GM12878 (cell line): Measurements from ENCODE around the gene GAREM2. TPM values are rescaled to one million over a fixed set of nuclear protein-coding genes. Genes with fewer than 3 reads are reported as not detected.
"Not testable (repeated sequence)": the region's sequence is repeated elsewhere in the genome, so short reads cannot be mapped to it uniquely, and the experiment has no call there.

Experiments
- ATAC-seq: fragments of 200-7000 bp; cut with Tn5 transposase; 3 replicates; pipeline ENCODE4 v1.9.1; 2020; ENCODE audit warnings: mild to moderate bottlenecking, moderate library complexity
- BruUV-seq: library from RNA; stranded (reverse); fragments of 400-500 nt; replicated peaks from 2 replicates; lab custom pipeline; 2021; lab: Mats Ljungman, UMichigan
- CTCF ChIA-PET: fragments of 300-600 bp; sonication (Branson Sonifier 250); formaldehyde crosslinking; extraction: SDS; loops from one replicate; lab custom pipeline; 2021; ENCODE audit warnings: inconsistent platforms; lab: Yijun Ruan, JAX
- POLR2A ChIA-PET: fragments of 350-600 bp; formaldehyde crosslinking; extraction: SDS; loops from one replicate; lab custom pipeline; 2021; ENCODE audit warnings: inconsistent platforms; lab: Charles Lee
- RAD21 ChIA-PET: fragments of 300-600 bp; sonication (Branson Sonifier 250); formaldehyde crosslinking; loops from one replicate; lab custom pipeline; 2023; ENCODE audit warnings: antibody characterized with exemption; ENCODE audit not compliant: unreplicated experiment; lab: Charles Lee
- SMC1A ChIA-PET: fragments of 300-600 bp; sonication (Branson Sonifier 250); formaldehyde crosslinking; loops from one replicate; lab custom pipeline; 2023; ENCODE audit not compliant: unreplicated experiment, uncharacterized antibody; lab: Charles Lee
- DNase-seq: peaks from one replicate; pipeline ENCODE4 v3.0.0-alpha.2; 2011; ENCODE audit warnings: low read depth, low spot score
- FAIRE-seq: peaks from 3 replicates; lab custom pipeline; 2011; peaks lifted over from hg19 to GRCh38; lab: Jason Lieb, UNC
- H2AFZ ChIP-seq: 2 replicates; pipeline ENCODE4 v1.6.0; 2011; ENCODE audit warnings: low read depth, low read length, control low read depth; ENCODE audit not compliant: control insufficient read depth
- H3K27ac ChIP-seq: 2 replicates; pipeline ENCODE4 v1.5.1; 2011; ENCODE audit warnings: control low read depth; ENCODE audit not compliant: control insufficient read depth, insufficient read depth
- H3K27me3 ChIP-seq, 2 experiments: replicated peaks in 1 of 2; 2 replicates each; pipeline versions ENCODE4 v1.6.0 to v1.6.1; 2011; ENCODE audit warnings: low read length in 1 of 2; ENCODE audit not compliant: control insufficient read depth in 2 of 2, insufficient read depth in 2 of 2
- H3K36me3 ChIP-seq, 2 experiments: 2 replicates each; pipeline ENCODE4 v1.5.1; 2011; ENCODE audit warnings: low read length in 1 of 2; ENCODE audit not compliant: control insufficient read depth in 2 of 2, insufficient read depth in 2 of 2
- H3K4me1 ChIP-seq: 2 replicates; pipeline ENCODE4 v1.6.1; 2011; ENCODE audit warnings: mild to moderate bottlenecking, low read length, moderate library complexity, mixed read lengths; ENCODE audit not compliant: control insufficient read depth, insufficient read depth
- H3K4me2 ChIP-seq: 2 replicates; pipeline ENCODE4 v1.6.0; 2011; ENCODE audit warnings: control low read depth; ENCODE audit not compliant: control insufficient read depth, insufficient read depth
- H3K4me3 ChIP-seq: fragments of 200-600 bp; sonication (generic); 2 replicates; pipeline ENCODE4 v1.5.1; 2016
- H3K79me2 ChIP-seq: 2 replicates; pipeline ENCODE4 v1.6.0; 2011; ENCODE audit warnings: low read length; ENCODE audit not compliant: control insufficient read depth, insufficient read depth
- H3K9ac ChIP-seq: 2 replicates; pipeline ENCODE4 v1.8.0; 2011; ENCODE audit warnings: low read length, control low read depth, mixed read lengths; ENCODE audit not compliant: control insufficient read depth, insufficient read depth
- H3K9me3 ChIP-seq: replicated peaks from 3 replicates; pipeline ENCODE4 v1.5.1; 2011; ENCODE audit warnings: mild to moderate bottlenecking, low read length; ENCODE audit not compliant: control insufficient read depth, insufficient read depth
- H4K20me1 ChIP-seq: 2 replicates; pipeline ENCODE4 v1.6.0; 2011; ENCODE audit not compliant: control insufficient read depth, insufficient read depth
- IKZF2 ChIP-seq, 2 experiments: fragments of 450-650 bp; IDR thresholded peaks; 2 replicates each; pipeline ENCODE4 v1.6.1; 2017; ENCODE audit warnings: mild to moderate bottlenecking in 2 of 2, moderate library complexity in 2 of 2
- SMAD5 ChIP-seq: IDR thresholded peaks from 2 replicates; pipeline ENCODE4 v1.6.1; 2016; ENCODE audit warnings: antibody characterized with exemption, low read depth
- ZNF24 ChIP-seq: fragments of 450-650 bp; IDR thresholded peaks from 2 replicates; pipeline ENCODE4 v1.6.1; 2017; ENCODE audit warnings: antibody characterized with exemption, mild to moderate bottlenecking
- WGBS: methylation state at CpG from one replicate; pipeline ENCODE4 v1.1.6; 2016; ENCODE audit warnings: low lambda C conversion rate; ENCODE audit not compliant: insufficient replicate concordance, insufficient coverage; ENCODE audit errors: missing lambda C conversion rate; 5-methylcytosine and 5-hydroxymethylcytosine counted together
- in situ Hi-C: fragments of 300-500 bp; cut with MboI; formaldehyde crosslinking; loops from 9 replicates; pipeline ENCODE4 v1.14.3; 2018; ENCODE audit warnings: mixed read lengths
- intact Hi-C: fragments of 100-400 bp; cut with micrococcal nuclease; formaldehyde crosslinking; loops from one replicate; pipeline ENCODE4 v1.14.2; 2022; ENCODE audit not compliant: unreplicated experiment
- polyA plus RNA-seq, 11 experiments: library from polyadenylated mRNA; depleted of rRNA in 4 of 11; unstranded in 6 of 11; stranded (reverse) in 5 of 11; fragments of >200 nt; fragmentation: Nextera tagmentation in 4 of 11; fragmentation: Illumina TruSeq in 1 of 11; extraction: Ambion mirVana in 4 of 11; extraction: Trizol in 1 of 11; gene quantifications; 1 replicate in 1 of 11; 2 replicates in 10 of 11; pipeline versions ENCODE4 v1.2.1 to v1.2.3, GENCODE V29; 2011 to 2016; ENCODE audit warnings: inconsistent platforms in 2 of 11, missing spikeins in 2 of 11, low read depth in 1 of 11
- total RNA-seq, 4 experiments: library from RNA; depleted of rRNA in 3 of 4; stranded (reverse); fragments of >200 nt in 3 of 4; fragmentation: Illumina TruSeq in 1 of 4; extraction: Trizol in 1 of 4; gene quantifications; 2 replicates each; pipeline versions ENCODE4 v1.2.1 to v1.2.3, GENCODE V29; 2013 to 2021

The GAREM2 gene
- total and polyA plus RNA-seq, 10 of the 15 experiments (the other 5 are each of a cell fraction or from before 2014, with no cell fraction given): 0.06 to 1.4 (median 0.44) TPM

- intact Hi-C loops, H3K27me3 ChIP-seq, H3K4me2 ChIP-seq, H3K27ac ChIP-seq, H3K36me3 ChIP-seq, in situ Hi-C loops, H3K4me1 ChIP-seq, H3K79me2 ChIP-seq, ATAC-seq, H3K4me3 ChIP-seq, BruUV-seq, H3K9ac ChIP-seq, DNase-seq, RAD21 ChIA-PET, FAIRE-seq, H2AFZ ChIP-seq, H4K20me1 ChIP-seq, H3K9me3 ChIP-seq: not testable (repeated sequence)
- CTCF ChIA-PET: interaction anchor here (0.6 kb wide), 1 partner anchor 1154 kb away, joined by 4 read pairs; no protein-coding TSS in a partner anchor
- WGBS: 57% methylated on average over 6 of the region's 6 CpGs
- POLR2A ChIA-PET: interaction anchor here (0.6 kb wide), 1 partner anchor 37 kb away, joined by 3 read pairs; no protein-coding TSS in a partner anchor
- SMC1A ChIA-PET: interaction anchor here (0.9 kb wide), 1 partner anchor 12 kb away, joined by 3 read pairs; no protein-coding TSS in a partner anchor
Measured at GRCh38 chr2:26166541-26166940, 6.3 kb upstream of the GAREM2 start.

- no peak for ATAC-seq
- no peak overlapping the region for H3K9ac ChIP-seq
- H3K27me3 ChIP-seq: peaks cover 0 to 2% of the 10 kb centered on the region in 2 experiments; a peak in 2 of 4 replicates
- no peak overlapping the region for H2AFZ ChIP-seq
- no peak for TF ChIP-seq SMAD5
- no peak for TF ChIP-seq IKZF2 (IDR thresholded peaks at IDR 0.05)
- no peak for TF ChIP-seq ZNF24
- in situ Hi-C loops (no loop called here), intact Hi-C loops (no loop called here)
- no peaks in the 10 kb centered on the region for H3K36me3 ChIP-seq
- H4K20me1 ChIP-seq: no peaks in the 10 kb centered on the region
- no peaks in the 10 kb centered on the region for H3K79me2 ChIP-seq
- H3K9me3 ChIP-seq: no peaks in the 10 kb centered on the region
- ChIA-PET SMC1A (no interaction called here), POLR2A (interaction anchor here (0.5 kb wide), 1 partner anchor 24 kb away, joined by 5 read pairs; no protein-coding TSS in a partner anchor), CTCF (interaction anchor here (1.3 kb wide), 1 partner anchor 162 kb away, joined by 3 read pairs; no protein-coding TSS in a partner anchor), RAD21 (no interaction called here)
- BruUV-seq: no TSS peak
- no peak overlapping the region for H3K4me2 ChIP-seq
- no peak overlapping the region for H3K27ac ChIP-seq
- no peak overlapping the region for H3K4me3 ChIP-seq
- H3K4me1 ChIP-seq: no peaks in the 10 kb centered on the region
- DNase-seq: no peak
- 69% methylated on average over 4 of the region's 4 CpGs for WGBS
- FAIRE-seq: no peak
Measured at GRCh38 chr2:26168785-26169184, 4.1 kb upstream of the GAREM2 start.
